ENCODE results near the gene TRERF1.
A peak's percentile ranks its signal among the peaks of the same experiment; 100 is the strongest.
"Not testable (repeated sequence)": the region's sequence is repeated elsewhere in the genome, so short reads cannot be mapped to it uniquely, and the experiment has no call there.

Gene TRERF1

DNA sequence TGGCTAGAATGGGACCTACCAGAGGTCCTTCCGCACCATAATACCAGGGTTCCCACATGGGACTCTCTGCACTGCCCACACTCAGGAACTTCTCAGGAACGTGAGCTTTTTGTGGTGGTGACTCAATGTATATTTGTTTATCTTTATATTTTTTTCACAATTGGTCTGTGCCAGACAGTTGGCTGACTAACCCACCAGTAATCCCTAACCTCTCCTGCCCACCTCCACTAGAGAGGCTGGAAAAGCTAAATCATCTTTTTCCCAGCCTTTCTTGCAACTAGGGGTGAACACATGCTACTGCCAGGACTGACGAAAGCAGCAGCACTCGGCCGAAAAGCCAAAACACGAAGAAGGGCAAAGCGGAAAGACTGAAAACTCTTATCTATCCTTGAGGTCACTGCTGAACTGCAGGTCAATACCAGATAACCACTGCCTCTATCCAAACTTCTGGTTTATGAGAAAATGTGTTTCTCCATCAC, 112.9 kb downstream of the TRERF1 start:
- no peak for DNase-seq

DNA sequence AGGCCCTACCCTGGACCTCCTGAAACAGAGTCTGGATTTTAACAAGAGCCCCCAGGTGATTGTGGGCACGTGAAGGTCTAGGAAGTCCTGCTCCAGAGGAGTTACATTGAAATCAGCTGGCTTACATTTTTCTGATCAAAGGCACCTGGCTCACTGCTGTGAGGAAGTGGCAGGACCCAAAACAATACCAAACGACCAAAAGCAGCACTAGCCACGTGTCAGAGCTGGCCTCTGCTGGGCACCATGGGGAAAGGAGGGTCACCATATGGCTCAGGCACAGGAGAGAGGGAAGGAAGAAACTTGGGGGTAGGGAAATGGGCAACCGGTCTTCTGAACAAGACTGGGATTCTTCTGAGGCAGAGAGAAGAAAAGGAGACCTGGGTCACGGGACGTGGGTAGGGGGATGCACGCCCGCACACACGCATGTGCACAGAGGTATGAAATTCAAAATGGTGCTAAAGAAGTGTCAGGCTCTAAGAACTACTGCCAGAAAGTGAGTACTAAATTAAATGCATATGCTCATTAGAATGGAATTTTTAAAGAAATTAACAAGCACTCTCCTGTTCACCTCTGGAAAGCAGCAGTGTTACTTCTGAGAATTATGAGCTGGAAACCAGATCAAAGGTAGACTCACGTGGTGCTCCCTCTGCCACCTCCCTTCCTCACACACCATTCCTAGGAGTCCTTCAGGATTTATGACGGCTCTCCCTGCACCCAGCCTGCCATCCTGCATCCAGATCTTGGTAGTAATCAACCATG, 113.6 kb downstream of the TRERF1 start:
- DNase-seq, result no peak

DNA sequence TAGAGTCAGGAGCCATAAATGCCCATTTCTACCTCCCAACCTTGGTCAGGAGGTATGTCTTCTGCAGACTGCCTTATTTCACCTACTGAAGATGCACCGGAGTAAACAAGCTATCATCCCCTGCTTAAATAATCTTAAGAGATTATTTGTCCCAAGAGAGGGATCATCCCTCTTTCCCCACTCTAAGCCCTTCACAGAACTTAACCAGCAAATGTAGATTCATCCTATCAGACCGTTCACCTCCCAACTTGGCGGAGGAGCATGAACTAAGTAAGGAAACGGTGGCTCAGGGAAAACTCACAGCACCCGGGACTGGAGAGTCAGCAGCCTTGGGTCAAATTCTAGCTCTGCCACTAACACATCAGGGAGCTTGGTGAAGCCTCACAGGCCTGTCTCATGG, 115.3 kb downstream of the TRERF1 start:
- DNase-seq, result no peak

DNA sequence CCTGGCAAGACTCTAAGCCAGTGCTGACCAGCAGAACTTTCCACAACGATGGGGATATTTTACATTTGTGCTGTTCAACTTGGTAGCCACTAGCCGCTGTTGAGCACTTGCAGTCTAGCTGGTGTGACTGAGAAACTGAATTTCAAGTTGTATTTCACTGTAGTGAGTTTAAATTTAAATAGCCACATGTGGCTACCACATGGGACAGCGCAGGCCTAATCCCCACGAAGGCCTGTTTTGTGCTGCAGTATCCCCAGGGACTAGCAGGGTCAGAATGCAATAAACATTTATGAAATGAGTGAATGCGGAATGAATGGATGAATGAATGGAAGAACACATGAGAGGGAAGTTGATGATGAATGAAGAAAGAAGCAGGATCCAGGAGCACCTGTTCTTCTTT, 115.8 kb downstream of the TRERF1 start:
- no peak for DNase-seq

DNA sequence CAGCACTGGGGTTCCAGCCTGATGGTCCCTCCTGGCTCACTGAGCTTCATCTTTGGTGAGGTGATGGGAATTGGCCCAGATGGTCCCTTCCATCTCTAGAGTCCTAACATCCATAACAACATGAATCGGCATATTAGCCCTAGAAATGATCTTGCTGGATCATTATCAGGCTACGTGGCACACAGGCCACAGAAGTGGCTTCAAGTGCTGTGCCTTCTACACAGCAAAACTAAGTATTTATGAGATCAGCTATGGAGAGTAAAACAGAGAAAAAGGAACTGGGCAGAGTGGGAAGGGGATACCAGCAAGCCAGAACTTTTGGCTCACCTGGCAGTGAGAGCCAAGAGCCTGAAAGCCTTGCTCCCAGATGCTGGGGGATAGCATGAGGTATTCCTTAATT, 116.9 kb downstream of the TRERF1 start:
- no peak for DNase-seq

DNA sequence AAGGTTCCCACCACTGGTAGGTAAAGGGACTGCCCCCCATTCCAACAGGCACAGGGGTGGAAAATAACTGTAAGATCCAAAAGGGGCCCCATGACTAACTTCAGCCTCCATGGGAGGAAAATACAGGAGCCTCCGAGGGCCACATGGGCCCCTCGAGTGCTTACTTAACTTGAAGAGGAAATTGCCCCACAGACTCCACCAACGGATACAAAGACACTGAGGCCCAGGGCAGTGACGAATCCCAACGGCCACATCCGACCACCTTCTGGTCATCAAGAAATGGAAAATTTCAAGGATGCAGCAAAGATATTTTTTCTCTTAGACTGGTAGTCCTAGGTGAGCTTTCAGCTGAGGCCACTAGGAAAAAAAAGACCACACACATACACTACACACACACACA, 118.1 kb downstream of the TRERF1 start:
- DNase-seq, result no peak

DNA sequence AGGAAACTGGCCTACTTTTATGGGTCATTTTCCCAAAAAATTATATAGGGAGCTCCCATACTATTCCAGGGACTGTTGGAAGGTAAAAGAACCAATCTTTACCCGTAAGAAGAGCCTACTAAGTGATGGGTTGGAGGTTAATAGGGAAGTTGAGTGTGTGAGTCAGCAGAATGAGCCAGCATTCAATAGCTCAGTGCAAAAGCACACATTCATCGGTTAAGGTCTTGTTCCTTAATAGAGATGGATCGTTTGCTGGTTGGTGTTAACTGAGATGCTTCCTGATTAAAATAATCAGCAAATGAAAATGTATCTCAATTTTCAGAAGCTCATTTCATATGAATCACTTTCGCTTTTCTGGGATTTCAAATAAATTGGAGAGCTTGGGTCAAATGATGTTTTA, 118.8 kb downstream of the TRERF1 start:
- DNase-seq, result no peak

DNA sequence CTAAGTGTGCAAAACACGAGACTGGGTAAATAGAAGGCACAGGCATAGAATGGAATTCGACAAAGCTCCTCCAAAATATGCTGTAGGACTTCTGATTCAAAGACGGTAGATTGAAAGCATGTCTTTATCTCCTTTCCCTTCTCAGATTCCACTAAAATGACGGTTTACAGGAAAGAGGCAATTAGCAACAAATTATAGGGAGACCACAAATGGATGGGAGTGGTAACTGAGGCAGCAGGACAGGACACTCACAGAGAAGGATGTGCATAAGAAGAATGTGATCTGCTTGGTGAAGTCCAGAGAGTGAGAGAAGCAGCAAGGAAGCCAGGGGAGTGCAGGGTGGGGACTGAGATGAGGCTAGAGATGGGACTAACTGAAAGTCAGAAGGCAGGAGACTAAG, 120.7 kb downstream of the TRERF1 start:
- no peak for DNase-seq

DNA sequence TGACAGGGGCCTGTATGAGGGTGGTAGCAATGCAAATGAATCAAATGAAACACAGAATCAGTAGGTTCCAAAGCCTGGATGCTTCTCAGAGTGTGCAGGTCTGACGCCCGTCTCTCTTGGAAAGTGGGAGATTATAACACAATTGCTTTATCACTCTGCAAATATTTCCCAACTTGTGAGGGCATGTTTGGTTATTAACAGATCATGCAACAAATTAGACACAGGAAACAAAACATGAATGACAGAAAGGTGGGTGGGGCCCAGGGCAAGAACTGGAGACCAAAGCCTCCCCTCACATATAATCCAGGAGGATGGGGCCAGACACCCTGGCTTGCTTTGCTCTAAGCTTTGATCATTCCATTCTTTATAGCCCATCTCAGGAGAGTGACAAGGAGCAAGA, 125.5 kb downstream of the TRERF1 start:
- no peak for DNase-seq

DNA sequence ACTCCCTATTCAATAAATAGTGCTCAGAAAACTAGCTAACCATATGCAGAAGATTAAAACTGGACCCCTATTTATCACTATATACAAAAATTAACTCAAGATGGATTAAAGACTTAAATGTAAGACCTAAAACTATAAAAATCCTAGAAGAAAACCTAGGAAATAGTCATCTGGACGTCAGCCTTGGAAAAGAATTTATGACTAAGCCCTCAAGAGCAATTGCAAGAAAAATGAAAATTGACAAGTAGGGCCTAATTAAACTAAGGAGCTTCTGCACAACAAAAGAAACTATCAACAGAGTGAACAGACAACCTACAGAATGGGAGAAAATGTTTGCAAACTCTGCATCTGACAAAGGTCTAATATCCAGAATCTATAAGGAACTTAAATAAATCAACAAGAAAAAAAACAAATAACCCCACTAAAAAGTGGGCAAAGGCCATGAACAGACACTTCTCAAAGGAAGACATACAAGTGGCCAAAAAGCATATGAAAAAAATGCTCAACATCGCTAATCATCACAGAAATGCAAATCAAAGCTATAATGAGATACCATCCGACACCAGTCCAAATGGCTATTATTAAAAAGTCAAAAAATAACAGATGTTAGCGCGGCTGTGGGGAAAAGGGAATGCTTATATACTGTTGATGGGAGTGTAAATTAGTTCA, 126.9 kb downstream of the TRERF1 start:
- not testable (repeated sequence) for DNase-seq

DNA sequence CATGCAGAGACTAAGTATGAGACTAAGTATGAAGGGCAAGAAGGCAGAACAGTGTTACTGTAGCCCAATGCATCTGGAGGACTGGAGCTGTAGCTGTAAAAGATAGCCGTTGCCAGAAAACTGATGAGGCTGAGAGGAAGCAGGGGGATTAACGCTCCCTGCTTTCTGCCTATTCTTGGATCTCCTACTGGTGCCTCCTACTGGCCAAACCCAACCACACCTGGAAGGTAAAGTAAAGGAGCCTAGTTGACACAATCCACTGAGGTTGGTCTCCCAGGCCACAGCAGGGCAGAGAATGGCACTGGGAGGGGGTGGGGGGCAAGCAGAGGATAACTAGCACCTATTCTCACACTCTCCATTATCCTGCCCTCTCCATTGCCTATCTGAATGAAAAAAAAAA, 129.1 kb downstream of the TRERF1 start:
- no peak for DNase-seq

DNA sequence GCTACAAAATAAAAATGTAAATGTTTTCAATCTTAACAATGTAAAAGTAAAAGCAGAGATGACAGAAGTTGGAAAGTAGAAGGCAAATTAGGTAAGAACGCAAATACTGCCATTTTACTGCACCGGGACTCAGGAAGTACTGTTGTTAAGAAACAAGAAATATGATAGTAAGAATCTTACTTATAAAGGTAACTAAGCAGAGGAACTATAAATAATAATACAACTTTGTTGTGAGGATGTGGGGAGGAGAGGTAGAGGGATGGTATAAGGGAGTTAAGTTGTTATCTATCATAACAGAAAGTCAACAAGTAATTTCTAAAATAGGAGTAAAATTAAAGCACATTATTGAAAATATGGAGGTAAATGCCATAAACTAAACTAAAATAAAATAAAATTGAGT, 129.8 kb downstream of the TRERF1 start:
- no peak for DNase-seq

DNA sequence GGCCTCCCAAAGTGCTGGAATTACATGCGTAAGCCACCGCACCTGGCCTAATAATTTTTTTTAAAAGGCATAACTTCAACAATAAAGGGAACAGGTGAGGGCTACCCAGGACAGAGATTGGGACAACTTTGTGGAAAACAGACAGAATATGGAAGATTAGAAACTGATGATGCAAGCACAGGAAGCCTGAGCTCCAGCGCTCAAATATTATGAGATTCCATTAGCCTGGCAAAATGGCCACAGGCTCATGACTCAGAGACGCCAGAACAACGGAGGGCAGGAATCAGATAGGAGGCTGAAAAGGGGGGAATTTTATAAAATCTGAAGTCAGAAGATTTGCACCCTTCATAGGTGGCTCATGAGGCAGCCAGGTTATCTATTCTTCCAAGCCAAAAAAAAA, 131.0 kb downstream of the TRERF1 start:
- no peak for DNase-seq

DNA sequence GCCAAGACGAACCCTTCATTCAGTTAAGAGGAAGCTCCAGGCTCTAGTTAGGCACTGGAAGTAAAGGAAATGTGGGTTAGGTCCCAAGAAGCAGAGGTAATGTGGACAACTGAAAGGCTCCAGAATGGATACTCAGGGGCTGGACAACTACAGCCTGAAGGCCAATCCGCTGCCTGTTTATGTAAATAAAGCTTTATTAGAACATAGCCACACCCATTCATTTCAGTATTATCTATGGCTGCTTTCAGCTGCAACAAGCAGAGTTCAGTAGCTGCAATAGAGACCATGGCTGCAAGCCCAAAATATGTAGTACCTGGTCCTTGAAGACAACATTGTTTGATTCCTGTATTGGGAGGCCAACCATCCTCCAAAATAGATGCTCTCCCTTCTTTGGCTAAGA, 133.2 kb downstream of the TRERF1 start:
- no peak for DNase-seq

DNA sequence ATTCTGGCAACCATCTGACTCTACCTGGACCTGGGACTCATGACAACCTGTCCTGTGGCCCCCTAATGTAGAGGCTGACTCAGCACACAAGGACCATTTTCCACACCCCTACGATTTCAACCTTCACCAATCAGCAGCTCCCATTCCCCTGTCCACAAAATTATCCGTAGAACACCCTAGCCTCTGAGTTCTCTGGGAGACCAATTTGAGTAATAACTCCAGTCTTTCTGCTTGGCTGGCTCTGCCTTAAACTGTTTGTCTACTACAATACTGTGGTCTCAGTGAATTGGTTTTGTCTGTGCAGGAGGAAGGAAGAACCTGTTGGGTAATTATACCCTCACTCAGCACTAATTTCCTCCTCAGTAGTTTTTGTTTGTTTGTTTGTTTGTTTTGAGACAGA, 134.7 kb downstream of the TRERF1 start:
- no peak for DNase-seq

DNA sequence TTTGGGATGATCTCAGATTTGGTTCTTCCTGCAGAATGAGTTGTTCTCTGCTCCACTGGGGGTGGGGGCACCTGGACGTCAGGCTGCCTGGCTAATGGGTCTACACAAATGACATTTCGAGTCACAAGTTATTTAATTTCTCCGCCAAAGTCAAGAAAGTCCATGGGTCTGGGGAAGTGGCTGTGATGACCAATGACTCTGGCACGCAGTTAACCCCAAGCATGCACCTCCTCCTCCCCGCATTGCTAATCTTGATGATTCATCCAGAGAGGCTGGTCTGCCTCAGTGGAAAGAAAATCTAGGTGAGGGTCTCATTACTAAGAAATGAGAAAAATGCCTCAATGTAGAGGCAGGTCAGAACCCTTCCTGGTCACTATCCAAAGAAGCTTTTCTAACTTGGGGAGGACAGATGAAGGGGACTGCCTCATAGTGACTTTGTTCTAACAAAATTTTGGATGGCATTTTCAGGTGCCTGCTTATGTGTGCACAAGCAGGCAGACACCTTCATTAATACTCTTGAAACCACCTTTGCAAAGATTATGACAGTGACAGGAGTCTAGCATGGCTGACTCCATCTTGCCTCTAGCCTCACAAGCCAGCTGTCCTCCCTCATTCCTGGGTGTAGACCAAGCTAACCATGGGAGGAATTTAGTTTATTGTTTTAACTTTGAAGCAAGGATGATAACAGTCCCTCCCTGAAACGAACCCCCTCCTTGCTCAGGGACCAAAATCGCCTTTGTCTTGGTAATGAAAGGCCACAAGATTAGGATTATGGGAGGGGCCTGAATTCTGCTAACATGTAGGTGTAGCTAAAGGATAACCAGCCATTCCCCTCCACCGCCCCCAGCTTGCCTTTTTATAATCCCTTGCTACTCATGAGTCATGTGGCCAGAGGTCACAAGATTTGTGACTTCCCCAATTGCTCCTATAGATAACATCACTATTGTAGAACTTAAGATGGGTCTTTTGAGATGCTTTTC, 135.4 kb downstream of the TRERF1 start:
- peak in 1 of 51 donors; percentile 4 for DNase-seq

DNA sequence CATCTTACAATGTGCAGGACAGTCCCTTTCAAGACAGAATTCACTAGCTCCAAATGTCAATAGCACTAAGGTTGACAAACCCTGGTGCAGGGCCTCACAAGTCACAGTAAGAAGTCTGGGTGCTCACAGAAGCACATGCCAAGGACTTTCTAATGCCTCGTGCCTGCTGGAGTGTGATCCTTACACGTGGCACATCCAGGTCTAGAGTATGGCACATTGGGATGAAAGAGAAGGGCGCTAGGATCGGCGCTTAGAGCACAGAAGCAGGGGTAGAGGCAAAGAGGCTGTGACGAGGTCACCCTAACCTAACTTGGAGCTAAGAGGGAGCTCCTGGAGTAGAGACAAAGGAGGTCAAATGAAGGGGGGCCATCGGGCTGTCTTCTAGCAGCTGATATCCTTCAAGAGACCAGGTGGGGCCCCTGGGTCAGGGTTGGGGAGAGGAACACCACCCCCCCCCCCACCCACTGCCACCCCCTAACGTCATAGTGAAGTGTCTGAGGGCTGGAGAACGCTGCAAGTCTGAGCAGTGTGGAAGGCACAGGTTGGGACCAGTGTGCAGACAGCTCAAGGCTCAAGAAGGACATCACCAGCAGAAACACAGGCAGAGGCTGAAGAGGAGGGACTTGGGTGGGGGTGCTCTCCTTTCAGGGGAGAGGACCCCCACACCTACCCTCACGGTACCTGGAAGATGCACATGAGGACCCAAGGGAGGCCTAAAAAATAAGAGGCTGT, 136.3 kb downstream of the TRERF1 start:
- no peak for DNase-seq

DNA sequence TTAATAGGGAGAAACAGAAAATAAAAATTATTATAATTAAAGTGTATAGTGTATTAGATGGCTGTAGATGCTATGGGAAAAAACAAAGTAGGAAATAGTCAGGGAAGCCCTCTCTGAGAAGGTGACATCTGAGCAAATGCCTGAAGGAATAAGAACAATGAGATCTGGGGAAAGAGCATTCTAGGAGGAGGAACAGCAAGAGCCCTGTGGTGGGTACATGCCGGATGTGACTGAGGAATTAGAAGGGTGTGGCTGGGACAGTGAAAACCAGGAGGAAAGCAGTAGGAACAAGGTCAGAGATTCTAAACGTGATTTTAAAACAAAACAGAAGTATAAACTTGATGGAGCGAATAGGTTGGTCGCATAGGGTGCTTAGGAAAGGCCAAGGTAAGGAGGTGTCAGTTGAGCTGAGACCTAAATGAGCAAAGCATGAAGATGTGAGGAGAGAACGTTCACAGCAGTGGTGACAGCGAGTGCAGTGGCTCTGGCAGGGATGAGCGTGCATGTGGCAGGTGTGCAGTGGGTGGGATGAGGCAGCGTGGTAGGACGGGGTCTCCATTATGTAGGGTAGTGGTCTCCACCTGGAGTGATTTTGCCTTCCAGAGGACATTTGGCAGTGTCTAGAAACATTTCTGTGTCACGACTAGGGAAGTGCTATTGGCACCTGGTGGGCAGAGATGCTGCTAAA, 137.0 kb downstream of the TRERF1 start:
- DNase-seq, result no peak

DNA sequence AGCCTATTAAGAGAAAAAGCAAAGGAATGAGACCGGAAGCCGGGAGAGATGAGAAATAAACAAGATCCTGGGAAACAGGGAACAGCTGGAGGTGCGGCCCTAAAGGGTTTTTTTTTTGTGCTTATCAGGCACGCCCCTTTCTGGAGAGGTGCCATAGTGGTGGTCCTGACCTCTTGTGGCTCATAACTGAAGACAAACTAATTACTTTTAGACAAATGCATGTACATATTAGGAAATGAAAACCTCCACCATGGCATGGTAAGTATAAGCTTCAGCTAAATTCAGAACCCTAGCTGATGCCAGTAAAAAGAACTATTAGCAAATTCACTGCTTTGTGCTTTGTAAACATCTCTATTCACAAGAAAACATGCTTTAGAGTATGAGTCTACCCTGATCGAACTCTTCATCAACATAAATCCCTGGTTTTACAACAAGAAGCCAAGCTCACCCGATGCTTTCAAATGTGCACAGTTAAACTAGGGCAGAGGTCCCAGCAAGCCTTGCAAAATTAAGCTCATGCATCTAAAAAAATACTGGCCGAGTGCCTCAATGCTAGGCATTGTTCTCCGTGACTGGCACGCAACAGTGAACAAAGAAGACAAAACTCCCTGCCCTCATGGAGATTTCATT, 137.7 kb downstream of the TRERF1 start:
- no peak for DNase-seq

DNA sequence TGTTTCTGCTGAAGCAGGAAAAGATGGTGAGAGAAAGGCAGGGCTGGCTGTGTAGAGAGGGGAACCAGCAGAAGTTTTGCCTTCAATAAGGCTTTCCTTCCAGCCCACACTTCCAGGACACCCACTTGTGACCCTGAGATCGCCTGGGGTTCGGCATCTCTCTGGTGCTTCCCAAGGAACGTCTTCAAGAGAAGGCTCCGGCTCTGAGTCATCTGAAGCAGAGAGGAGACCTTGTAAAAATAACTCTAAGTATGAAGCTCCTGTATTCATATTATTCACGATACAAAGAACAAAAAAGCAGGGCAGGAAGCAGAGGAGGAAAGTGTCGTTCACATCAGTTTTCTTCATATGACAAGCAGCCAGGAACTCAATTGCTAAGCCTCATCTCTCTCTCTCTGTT, 138.7 kb downstream of the TRERF1 start:
- DNase-seq, result peak in 3 of 51 donors; percentile 9 to 34 (median 10)

Measured in hypothalamus (tissue), 51 donors.